ENCODE data around the gene WDR18. TPM values are rescaled to one million over a fixed set of nuclear protein-coding genes. Genes with fewer than 3 reads are reported as not detected.

The WDR18 gene
- total RNA-seq, 1 experiment from 2014 or later = 96.8 TPM

DNA sequence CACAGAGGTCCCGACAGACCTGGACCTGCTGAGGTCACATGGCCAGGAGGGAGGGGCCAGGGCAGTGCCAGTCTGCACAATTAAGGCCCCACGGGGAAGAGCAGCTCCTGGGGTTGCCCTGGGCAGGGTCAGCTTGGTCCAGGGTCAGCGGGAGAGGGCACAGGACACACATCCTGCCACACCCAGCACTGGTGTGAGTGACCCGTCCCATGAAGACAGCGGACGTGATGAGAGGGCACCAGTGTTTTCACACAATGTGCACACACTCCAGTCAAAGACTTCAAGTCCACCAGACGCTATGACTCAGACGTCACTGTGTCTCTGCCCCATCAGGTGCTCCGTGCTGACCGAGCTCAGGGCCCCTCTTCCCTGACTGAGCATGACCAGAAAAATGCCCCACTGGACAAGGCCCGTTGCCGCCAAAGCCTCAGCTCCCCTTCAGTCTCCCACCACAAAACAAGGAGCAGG lies 32.5 kb downstream of the WDR18 start:
- intact Hi-C loops (cut with micrococcal nuclease; ENCODE audit: unreplicated experiment) = no loop called here
- Mint-ChIP-seq H3K36me3 (ENCODE audit: insufficient read depth, unreplicated experiment) (peaks cover 34% of the 10 kb centered on the region), H3K27ac (ENCODE audit: unreplicated experiment) (no peak overlapping the region), H3K9me3 (ENCODE audit: unreplicated experiment) (no peaks in the 10 kb centered on the region), H3K4me3 (ENCODE audit: unreplicated experiment) (no peak overlapping the region), H3K4me1 (ENCODE audit: low read depth, unreplicated experiment) (peaks cover 7% of the 10 kb centered on the region), H3K27me3 (ENCODE audit: insufficient read depth, unreplicated experiment) (no peaks in the 10 kb centered on the region)
- Histone ChIP-seq H3K27me3 (replicated peaks; ENCODE audit: control insufficient read depth, insufficient read depth, low read length) (no peaks in the 10 kb centered on the region), H3K36me3 (ENCODE audit: control insufficient read depth, insufficient read depth, low read length) (no peaks in the 10 kb centered on the region; the same call in 1 of the 2 replicates), H3K4me3 (ENCODE audit: low read depth, low read length) (no peak overlapping the region), H3K9me3 (no peaks in the 10 kb centered on the region), H3K4me1 (peaks cover 23% of the 10 kb centered on the region)
- CTCF ChIA-PET = interaction anchor here (0.5 kb wide), 1 partner anchor 136 kb away, joined by 3 read pairs; no protein-coding TSS in a partner anchor
- no peak for DNase-seq
- BruUV-seq (replicated peaks) = no TSS peak
- TF ChIP-seq, protein P1, sequence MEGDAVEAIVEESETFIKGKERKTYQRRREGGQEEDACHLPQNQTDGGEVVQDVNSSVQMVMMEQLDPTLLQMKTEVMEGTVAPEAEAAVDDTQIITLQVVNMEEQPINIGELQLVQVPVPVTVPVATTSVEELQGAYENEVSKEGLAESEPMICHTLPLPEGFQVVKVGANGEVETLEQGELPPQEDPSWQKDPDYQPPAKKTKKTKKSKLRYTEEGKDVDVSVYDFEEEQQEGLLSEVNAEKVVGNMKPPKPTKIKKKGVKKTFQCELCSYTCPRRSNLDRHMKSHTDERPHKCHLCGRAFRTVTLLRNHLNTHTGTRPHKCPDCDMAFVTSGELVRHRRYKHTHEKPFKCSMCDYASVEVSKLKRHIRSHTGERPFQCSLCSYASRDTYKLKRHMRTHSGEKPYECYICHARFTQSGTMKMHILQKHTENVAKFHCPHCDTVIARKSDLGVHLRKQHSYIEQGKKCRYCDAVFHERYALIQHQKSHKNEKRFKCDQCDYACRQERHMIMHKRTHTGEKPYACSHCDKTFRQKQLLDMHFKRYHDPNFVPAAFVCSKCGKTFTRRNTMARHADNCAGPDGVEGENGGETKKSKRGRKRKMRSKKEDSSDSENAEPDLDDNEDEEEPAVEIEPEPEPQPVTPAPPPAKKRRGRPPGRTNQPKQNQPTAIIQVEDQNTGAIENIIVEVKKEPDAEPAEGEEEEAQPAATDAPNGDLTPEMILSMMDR (IDR thresholded peaks at IDR 0.05; ENCODE audit: insufficient read depth in 1 of 2, low read depth in 1 of 2, low read length in 1 of 2, severe bottlenecking in 1 of 2, unreplicated experiment in 1 of 2) = no peak
- POLR2A ChIA-PET = no interaction called here

DNA sequence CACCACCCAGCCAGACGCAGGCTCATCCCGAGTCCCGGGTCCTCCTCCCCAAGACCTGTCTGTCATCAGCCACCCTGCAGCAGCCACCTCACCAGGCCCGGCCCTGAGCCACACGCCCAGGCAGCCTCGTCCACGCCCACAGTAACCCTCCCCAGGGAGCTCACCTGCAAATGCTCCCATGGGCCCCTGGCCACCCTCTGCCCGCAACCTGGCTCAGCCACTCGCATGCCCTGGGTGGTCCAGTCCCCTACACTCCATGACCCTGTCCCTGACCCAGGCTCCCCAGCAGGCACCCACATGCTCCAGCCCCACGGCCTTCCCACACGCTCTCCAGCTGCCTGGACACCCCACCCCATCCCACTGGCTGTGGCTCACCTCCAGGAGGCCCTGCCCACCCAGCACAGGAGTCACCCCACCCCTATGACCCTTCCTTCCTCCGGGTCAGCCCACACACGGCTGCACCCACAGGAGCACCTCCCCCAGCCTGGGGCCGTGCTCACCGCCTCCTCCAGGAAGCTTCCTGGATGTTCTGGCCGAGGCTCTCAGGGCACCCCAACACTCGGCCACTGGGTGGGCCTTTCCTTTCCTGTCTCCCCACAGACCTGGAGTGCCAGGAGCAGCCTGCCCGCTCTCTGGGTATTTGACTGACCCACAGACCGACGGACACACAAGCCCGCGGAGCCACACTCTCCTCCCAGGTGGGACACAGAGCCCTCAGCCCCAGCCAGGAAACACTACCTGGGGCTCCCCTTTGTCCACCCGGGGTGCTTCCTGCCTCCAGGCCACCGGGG lies 33.2 kb downstream of the WDR18 start:
- H3K4me3 Mint-ChIP-seq (ENCODE audit: unreplicated experiment) = no peak overlapping the region
- no peaks in the 10 kb centered on the region for H3K27me3 ChIP-seq (replicated peaks; ENCODE audit: control insufficient read depth, insufficient read depth, low read length)
- TF ChIP-seq, protein P1 (IDR thresholded peaks at IDR 0.05; ENCODE audit: insufficient read depth in 1 of 2, low read depth in 1 of 2, low read length in 1 of 2, severe bottlenecking in 1 of 2, unreplicated experiment in 1 of 2) = no peak
- no peaks in the 10 kb centered on the region for H3K27me3 Mint-ChIP-seq (ENCODE audit: insufficient read depth, unreplicated experiment)
- peaks cover 38% of the 10 kb centered on the region for H3K36me3 Mint-ChIP-seq (ENCODE audit: insufficient read depth, unreplicated experiment)
- no TSS peak for BruUV-seq (replicated peaks)
- no peak overlapping the region for H3K27ac Mint-ChIP-seq (ENCODE audit: unreplicated experiment)
- H3K36me3 ChIP-seq (ENCODE audit: control insufficient read depth, insufficient read depth, low read length) = no peaks in the 10 kb centered on the region; the same call in 1 of the 2 replicates
- intact Hi-C loops (cut with micrococcal nuclease; ENCODE audit: unreplicated experiment) = no loop called here
- POLR2A ChIA-PET = no interaction called here
- no peak overlapping the region for H3K4me3 ChIP-seq (ENCODE audit: low read depth, low read length)
- H3K4me1 Mint-ChIP-seq (ENCODE audit: low read depth, unreplicated experiment) = peaks cover 8% of the 10 kb centered on the region
- peaks cover 23% of the 10 kb centered on the region for H3K4me1 ChIP-seq
- no peaks in the 10 kb centered on the region for H3K9me3 Mint-ChIP-seq (ENCODE audit: unreplicated experiment)
- no peaks in the 10 kb centered on the region for H3K9me3 ChIP-seq
- DNase-seq = no peak
- CTCF ChIA-PET = interaction anchor here (0.5 kb wide), 1 partner anchor 136 kb away, joined by 3 read pairs; no protein-coding TSS in a partner anchor

GRCh38 chr19:1017906-1018305 lies 33.8 kb downstream of the WDR18 start:
- no TSS peak for BruUV-seq (replicated peaks)
- H3K36me3 ChIP-seq (ENCODE audit: control insufficient read depth, insufficient read depth, low read length) = no peaks in the 10 kb centered on the region; the same call in 1 of the 2 replicates
- no peaks in the 10 kb centered on the region for H3K27me3 ChIP-seq (replicated peaks; ENCODE audit: control insufficient read depth, insufficient read depth, low read length)
- POLR2A ChIA-PET = no interaction called here
- H3K4me3 ChIP-seq (ENCODE audit: low read depth, low read length) = no peak overlapping the region
- TF ChIP-seq, protein P1 (IDR thresholded peaks at IDR 0.05; ENCODE audit: insufficient read depth in 1 of 2, low read depth in 1 of 2, low read length in 1 of 2, severe bottlenecking in 1 of 2, unreplicated experiment in 1 of 2) = no peak
- Mint-ChIP-seq H3K27me3 (ENCODE audit: insufficient read depth, unreplicated experiment) (no peaks in the 10 kb centered on the region), H3K4me3 (ENCODE audit: unreplicated experiment) (no peak overlapping the region), H3K9me3 (ENCODE audit: unreplicated experiment) (no peaks in the 10 kb centered on the region), H3K4me1 (ENCODE audit: low read depth, unreplicated experiment) (peaks cover 8% of the 10 kb centered on the region), H3K36me3 (ENCODE audit: insufficient read depth, unreplicated experiment) (peaks cover 38% of the 10 kb centered on the region), H3K27ac (ENCODE audit: unreplicated experiment) (no peak overlapping the region)
- no peak for DNase-seq
- peaks cover 23% of the 10 kb centered on the region for H3K4me1 ChIP-seq
- CTCF ChIA-PET = no interaction called here
- intact Hi-C loops (cut with micrococcal nuclease; ENCODE audit: unreplicated experiment) = no loop called here
- no peaks in the 10 kb centered on the region for H3K9me3 ChIP-seq
